Activated gamma-delta T cell (primary cell): ENCODE results near the gene ATRAID.

ENCODE experiments used
- DNase-seq: peaks from one replicate; lab custom pipeline; 2025; lab: John Stamatoyannopoulos, UW

The ATRAID gene

DNA sequence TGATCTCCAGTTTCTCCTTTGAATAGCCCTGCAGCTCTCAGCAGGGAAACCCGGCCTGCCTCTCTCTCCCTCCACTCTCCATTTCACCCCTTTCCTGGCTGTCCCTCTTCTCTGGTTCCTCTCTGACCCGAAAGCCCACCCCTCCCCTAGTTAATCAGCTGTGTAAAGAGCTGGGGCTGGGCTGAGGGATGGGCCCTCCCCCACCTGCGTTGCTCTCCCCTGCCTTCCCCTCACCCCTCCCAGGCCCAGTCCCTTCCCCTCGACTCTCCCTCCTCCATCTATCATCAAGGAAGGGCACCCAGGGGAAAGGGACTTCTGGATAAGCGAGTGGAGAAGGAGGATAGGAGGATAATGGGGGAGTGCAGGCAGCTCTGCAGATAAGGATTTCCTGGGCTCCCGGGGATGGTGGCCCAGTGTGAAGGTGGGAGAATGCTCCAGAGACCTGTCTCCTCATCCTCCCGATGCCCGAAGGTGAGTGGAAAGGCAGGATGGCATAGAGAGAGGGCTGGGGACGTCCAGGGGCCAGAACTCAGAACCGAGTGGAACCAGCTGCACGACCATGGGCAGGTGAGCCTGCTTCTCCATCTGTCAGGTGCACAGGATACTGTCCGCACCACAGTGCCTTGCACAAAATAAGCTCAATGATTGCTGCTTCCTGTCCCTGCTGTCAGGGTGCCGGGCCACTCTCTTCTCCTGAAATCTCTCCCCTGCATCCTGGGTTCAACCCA lies 39.0 kb downstream of the ATRAID start:
- no peak for DNase-seq

DNA sequence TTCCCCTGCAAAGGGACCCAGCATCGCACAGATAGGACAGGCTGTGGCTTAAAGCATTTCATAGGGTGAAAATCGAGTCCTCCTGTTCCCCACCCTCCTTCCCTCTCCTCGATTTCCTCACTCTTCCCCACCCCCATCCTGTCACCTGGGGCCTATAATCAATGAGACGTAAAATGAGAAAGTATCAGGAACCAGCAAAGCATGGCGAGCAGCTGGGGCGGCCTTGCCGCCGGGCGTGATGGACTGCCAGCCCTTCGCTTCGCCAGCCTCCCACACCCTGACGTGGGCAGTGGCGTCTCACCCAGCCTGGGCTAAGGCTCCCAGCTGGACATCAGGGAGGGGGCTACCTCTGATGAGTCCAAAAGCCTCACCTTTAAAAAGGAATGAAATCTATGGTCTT lies 39.9 kb downstream of the ATRAID start:
- DNase-seq = no peak

DNA sequence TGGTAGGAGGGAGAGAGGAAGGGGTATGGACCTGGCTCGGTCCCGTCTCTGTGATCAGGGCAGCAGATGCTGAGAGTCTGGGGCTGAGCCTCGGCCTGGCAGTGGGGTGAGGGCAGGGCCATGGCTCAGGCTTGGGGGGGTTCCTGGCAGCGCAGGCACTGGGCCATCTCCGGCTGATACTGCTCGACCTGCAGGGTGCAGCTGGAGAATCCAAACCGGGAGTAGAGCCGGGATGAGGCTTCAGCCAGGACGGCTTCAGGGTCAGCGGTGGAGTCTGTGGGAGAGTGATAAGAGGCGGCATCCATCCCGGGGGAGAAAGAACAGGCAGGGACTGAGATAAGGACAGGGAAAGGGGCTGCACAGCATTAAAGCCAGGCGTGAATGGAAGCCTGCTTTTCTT lies 43.3 kb downstream of the ATRAID start:
- no peak for DNase-seq

DNA sequence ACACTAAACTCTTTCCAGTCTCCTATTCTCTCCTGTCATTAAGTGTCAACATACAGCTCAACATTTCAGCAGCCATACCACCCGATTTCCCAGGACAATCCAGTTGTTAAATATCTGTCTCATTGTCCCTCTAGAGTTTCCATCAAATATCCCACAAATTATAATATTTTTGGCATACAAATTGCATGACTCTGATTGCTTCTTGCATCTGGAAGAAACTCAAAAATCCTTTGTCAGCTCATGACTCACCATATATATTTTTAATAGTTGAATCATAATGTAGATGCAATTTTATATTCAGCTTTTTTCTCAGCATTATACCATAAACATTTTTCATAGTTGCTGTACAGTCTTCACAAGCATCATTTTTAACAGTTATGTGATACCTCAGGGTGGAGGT lies 43.8 kb downstream of the ATRAID start:
- DNase-seq = no peak

DNA sequence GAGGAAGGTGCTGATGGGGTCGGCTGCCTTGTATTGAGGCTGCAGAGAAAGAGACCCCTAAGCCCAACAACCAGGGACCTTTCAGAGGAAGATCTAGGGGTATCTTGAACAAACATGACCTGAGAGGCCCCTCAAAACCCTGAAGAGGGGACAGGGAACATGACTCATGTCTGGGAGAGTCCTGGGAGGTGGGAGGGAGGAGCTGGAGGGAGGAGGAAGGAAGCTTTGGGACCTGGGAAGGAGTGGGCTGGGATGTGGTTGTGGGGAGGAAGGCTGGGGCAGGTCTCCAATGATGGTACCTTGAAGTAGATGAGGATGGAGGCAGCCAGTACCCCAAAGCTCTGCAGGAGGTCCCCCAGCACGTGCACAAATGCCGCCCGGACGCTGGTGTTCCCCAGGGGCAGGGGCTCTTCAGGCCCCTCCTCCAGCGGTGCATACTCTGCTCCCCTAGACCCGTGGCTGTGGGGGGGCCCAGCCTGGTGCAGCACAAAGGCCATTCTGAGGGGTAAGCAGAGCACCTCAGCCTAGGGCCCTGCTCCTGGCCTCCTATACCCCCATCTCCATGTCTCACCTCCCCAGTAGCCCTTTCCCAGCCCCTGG lies 45.1 kb downstream of the ATRAID start:
- DNase-seq = no peak

DNA sequence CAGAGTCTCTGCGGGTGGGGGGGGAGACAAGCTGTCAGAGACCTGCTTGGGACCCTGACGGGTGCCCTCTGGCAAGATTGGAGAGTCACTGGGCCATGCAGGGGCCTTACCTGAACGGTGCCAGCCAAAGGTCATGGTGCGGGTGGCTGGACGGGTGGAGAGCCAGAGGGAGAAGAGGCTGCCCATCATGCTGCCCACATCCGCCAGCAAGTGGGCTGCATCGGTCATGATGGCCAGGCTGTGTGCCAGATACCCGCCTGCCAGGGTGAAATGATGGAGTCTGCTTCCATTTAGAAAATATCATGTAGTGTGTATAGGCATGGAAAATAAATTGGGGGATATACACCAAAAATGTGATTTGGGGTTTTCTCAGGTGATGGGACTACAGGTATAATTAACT lies 46.2 kb downstream of the ATRAID start:
- DNase-seq = no peak

DNA sequence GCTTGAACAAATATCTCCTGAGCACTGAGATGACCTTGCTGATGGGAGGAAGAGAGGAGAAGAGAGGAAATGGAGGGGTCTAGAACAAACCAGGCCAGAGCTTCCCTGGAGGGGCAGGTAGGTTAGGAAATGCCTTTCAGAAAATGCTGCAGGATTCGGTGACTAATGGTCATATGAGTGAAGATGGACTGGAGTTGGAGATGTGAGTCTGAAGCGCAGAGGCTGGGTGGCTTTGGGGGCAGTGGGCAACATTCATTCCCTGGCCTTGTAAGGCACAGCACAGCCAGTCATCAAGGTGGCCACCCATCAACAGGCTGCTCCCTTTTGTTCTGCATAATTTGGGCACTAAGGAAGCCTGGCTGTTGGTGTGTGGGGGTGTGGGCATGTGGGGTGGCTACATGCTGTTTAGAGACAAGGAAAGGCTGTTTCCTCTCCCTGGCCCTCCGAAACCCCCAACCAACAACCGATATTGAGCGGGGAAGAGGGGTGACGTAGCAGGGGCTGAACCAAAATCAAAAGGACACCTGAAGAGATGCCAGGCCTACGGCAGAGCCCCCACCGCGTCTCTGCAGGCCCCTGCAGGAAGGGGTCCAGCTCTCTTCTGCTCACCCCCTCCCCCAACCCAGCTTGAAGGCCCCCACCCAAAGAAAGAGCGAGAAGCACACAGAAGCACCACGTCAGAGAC lies 49.5 kb downstream of the ATRAID start:
- DNase-seq = no peak

DNA sequence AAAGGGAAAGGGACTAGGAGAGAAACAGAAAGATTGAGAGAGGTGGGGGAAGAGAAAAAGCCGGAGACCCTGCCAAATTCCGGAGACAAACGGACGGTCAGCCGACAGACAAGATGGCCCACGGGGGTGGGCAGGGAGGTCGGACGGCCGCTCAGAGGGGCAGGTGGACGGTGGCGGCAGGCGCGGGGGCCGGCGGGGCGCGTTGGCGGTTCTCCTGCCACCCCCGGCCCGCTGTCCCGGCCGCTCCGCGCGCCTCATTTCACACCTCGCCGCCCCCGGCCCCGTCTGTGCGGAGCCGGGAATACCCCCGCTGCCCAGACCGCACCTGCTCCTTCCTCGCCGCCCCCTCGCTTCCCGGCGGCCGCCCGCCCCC lies 50.1 kb downstream of the ATRAID start:
- no peak for DNase-seq

DNA sequence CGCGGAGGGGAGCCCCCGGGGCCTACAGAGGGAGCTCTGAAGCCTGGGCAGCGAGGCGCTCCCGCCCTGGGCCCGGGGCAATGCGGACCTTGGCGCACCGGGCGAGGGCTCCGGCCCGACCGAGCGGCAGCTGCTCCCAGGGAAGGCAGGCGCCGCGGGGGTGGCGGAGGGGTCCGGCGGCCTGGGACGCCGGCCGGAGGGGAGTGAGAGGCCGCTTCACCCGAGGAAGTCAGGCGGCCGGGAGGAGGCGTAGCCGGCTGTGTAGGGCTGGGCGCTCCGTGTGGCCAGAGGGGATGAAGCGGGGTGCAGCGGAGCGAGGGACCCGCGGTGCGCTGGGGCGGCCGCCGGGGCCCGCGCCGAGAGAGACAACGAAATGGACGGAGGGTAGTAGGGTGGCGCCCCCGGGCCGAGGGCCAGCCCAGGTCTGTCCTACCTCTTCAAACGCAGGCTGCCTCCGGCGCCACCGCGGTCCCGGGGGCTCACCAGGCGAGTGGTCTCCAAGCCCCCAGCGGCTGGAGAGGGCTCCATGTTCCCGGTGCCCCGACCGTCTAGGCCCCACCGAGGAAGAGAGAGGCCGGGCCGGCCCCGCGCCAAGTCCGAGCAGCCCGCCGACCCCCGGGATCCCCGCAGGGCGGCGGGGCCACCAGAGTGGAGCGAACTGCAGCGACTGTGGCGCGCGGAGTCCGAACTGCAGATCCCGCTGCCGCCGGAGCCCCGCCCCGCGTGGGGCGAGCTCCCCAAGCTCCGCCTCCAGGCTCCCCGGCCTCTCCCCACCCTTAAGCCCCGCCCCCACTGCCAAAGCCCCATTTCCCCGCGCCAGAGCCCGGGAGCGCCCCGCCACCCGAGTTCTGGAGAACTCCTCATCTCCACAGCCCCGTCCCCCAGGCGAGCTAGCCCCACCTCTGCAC lies 50.8 kb downstream of the ATRAID start, which contains the start of gene SLC30A3:
TSS of gene SLC30A3 (minus strand) at position 669 of the 908 bp plus-strand sequence. CDS start at position 528, 141 bp downstream.
- DNase-seq = peak; percentile 31

DNA sequence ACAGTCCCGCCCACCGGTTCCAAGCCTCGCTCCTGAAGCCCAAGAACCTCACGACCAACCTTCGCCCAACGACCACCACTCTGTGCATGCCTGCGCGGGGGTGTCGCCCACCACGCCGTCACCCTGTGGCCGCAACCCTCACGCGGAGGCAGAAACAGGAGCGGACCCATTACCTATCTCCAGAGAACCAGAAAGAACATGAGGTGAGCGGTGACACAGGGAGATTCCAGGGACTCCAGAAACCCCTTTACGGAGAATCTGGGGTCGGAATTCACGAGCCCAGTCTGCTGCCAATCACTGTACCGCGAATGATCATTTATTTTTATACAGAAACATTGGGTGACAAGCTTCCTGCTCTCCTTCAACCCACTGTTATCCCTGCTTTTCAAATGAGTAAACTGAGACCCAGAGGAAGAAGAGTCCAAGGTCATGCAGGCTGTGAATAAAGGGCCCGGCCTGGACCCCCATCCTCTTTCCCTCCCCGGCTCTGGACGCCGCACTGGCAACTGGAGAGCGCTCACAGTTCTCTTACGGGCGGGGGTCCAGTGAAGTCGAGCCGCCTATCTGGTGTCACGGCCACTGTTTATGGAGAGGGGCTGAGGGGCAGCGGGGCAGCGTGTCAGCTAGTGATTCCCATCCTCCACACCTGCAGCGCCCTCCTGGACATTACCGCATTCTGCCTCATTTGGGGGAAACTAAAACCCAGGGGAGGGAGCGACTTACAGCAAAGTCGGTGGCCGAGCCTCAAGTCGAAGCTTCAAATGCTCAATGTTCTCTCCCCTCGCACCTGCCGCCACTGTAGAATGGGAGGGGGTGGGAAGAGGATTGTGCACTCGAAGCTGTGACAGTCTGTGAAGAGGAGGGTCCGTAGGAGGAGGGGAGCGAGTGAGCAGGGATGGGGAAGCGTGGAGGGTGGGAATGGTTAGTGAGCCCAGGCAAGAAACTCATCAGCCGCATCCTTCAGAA lies 51.7 kb downstream of the ATRAID start:
- DNase-seq = no peak

DNA sequence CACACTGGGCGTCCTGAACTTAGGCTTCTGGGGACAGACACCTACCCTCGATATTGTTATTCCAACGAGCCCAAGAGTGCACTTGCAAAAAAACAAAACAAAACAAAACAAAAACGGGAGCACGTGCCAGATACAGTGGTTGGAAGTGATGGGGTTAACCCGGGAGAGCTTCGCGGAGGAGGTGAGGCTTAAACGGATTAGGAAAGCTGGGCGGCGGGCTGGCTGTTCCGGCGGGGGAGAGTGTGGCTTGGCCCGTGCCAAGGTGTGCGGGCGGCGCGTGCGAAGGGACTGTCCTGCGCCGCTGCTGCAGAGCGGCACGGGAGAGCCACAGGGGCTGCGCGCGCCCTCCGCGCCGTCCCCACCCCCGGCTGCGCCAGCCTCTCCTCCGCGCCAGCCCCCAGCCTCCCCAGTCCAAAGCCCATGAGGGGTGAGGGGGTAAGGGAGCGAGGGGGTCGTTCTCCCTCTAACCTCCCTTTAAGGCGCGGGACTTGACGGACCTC lies 52.5 kb downstream of the ATRAID start:
- no peak for DNase-seq

DNA sequence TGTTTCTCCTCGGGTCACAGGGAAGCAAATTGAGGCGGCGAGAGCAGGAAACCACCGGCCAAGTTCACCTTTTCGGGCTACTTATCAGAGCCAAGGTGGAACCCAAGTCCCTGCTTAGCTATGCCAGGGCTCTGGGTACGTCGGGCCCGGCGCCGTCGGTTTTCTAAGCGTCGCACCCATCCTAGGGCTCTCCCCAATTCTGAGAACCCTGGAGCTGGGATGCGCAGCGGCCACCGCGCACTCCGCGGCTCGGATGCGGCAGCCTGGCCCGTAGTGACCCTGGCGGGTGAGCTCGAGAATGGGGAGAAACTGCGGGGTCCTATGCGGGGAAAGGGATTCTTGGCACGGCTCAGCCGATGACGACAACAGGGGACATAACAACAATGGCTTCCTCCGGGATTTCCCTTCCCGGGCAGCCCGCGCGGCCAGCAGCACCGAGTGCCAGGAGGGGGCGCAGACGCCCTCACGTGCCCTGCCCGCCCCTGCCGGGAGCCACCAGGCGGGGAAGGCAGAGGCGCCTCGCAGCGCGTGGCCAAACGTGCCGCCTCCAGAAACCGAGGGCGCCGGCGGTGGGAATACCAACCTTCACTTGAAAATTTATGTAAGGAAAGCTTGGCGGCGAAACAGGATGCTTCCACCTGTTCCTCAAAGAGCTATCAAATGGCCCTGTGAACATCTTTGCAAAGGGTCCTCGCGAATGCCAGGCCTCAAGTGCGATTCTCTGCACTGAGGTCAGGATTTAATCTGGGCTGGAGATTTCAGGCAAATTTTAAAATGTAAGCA lies 53.1 kb downstream of the ATRAID start:
- DNase-seq = peak; percentile 22

DNA sequence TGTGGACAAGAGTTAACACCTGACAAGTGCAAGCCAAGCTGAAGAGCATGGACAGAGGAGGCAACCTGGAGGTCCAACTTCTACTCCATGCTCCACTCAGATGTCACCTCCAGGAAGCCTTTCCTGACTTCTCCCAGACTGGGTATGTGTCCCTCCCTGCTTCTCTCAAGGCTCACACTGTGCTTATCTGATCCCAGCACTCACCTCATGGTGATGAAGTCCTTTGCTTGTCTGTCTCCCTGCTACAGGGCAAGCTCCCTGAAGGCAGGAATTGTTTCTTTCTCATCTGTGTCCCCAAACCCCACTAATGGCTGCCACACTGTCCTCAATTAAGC lies 53.7 kb downstream of the ATRAID start:
- no peak for DNase-seq
